Measurements from ENCODE around the gene PRR19.

The PRR19 gene

GRCh38 chr19:42292042-42292960, 9.6 kb upstream of the PRR19 start:
- H3K9ac ChIP-seq (ENCODE audit: low read depth, low read length) = no peak overlapping the region
- peaks cover 2% of the 10 kb centered on the region; the same call in 1 of the 2 replicates for H3K36me3 ChIP-seq (ENCODE audit: insufficient read depth, low read length)
- peaks cover 6% of the 10 kb centered on the region; the same call in 1 of the 2 replicates for H3K4me1 ChIP-seq (ENCODE audit: insufficient read depth, low read length)
- no peaks in the 10 kb centered on the region for H3K9me3 ChIP-seq (ENCODE audit: control insufficient read depth, insufficient read depth, low read length)

GRCh38 chr19:42292963-42293362, 9.0 kb upstream of the PRR19 start:
- Histone ChIP-seq H3K36me3 (ENCODE audit: insufficient read depth, low read length) (no peaks in the 10 kb centered on the region; the same call in 1 of the 2 replicates), H3K4me1 (ENCODE audit: insufficient read depth, low read length) (peaks cover 6% of the 10 kb centered on the region; the same call in 1 of the 2 replicates), H3K9ac (ENCODE audit: low read depth, low read length) (no peak overlapping the region), H3K9me3 (ENCODE audit: control insufficient read depth, insufficient read depth, low read length) (no peaks in the 10 kb centered on the region)

GRCh38 chr19:42293540-42293939, 8.4 kb upstream of the PRR19 start:
- no peaks in the 10 kb centered on the region for H3K9me3 ChIP-seq (ENCODE audit: control insufficient read depth, insufficient read depth, low read length)
- peaks cover 6% of the 10 kb centered on the region; the same call in 1 of the 2 replicates for H3K4me1 ChIP-seq (ENCODE audit: insufficient read depth, low read length)
- no peak overlapping the region for H3K9ac ChIP-seq (ENCODE audit: low read depth, low read length)
- no peaks in the 10 kb centered on the region; the same call in 1 of the 2 replicates for H3K36me3 ChIP-seq (ENCODE audit: insufficient read depth, low read length)

- H3K4me1 ChIP-seq (ENCODE audit: insufficient read depth, low read length) = peaks cover 6% of the 10 kb centered on the region; the same call in 1 of the 2 replicates
- H3K9ac ChIP-seq (ENCODE audit: low read depth, low read length) = no peak overlapping the region
- H3K9me3 ChIP-seq (ENCODE audit: control insufficient read depth, insufficient read depth, low read length) = no peaks in the 10 kb centered on the region
- no peaks in the 10 kb centered on the region; the same call in 1 of the 2 replicates for H3K36me3 ChIP-seq (ENCODE audit: insufficient read depth, low read length)
Measured at GRCh38 chr19:42293948-42294347, 8.0 kb upstream of the PRR19 start.

GRCh38 chr19:42294471-42295137, 7.3 kb upstream of the PRR19 start:
- Histone ChIP-seq H3K9ac (ENCODE audit: low read depth, low read length) (no peak overlapping the region), H3K9me3 (ENCODE audit: control insufficient read depth, insufficient read depth, low read length) (no peaks in the 10 kb centered on the region), H3K36me3 (ENCODE audit: insufficient read depth, low read length) (no peaks in the 10 kb centered on the region; the same call in 1 of the 2 replicates), H3K4me1 (ENCODE audit: insufficient read depth, low read length) (peaks cover 6% of the 10 kb centered on the region; the same call in 1 of the 2 replicates)

GRCh38 chr19:42295342-42295741, 6.6 kb upstream of the PRR19 start:
- H3K9ac ChIP-seq (ENCODE audit: low read depth, low read length) = no peak overlapping the region
- H3K4me1 ChIP-seq (ENCODE audit: insufficient read depth, low read length) = peaks cover 6% of the 10 kb centered on the region; the same call in 1 of the 2 replicates
- H3K36me3 ChIP-seq (ENCODE audit: insufficient read depth, low read length) = no peaks in the 10 kb centered on the region; the same call in 1 of the 2 replicates
- H3K9me3 ChIP-seq (ENCODE audit: control insufficient read depth, insufficient read depth, low read length) = no peaks in the 10 kb centered on the region

DNA sequence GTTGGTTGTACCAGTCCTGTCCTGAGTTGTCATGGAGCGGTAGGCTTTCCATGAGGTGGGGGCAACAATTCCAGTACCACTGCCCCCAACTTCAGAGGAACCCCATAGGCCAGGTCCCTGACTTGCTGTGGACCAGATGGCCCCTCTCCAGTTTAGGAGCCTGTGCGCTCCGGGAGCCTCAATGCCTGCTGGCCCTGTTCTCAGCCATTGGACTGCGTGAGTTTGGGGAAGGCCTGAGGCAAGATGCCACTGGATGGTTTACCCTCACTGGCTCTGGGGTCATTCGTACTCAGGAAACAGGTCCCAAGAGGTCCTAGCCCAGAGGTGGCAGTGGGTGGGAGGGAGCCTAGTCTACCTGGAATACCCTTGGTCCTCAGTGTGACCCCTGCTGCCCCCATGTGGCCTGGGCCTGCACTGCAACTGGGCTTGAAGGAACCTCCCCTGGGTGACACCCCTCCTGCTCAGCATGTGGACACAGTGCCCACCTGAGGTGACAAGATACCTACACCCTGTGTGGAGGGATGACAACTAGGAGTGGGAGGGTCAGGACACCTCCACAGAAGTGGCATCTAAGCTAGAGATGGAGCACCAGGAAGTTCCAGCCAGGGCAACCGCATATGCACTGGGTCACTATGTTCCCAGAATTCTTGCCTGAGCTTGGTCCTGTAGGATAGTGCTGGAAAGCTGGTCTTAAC, 6.0 kb upstream of the PRR19 start:
- Histone ChIP-seq H3K4me1 (ENCODE audit: insufficient read depth, low read length) (peaks cover 6% of the 10 kb centered on the region; the same call in 1 of the 2 replicates), H3K36me3 (ENCODE audit: insufficient read depth, low read length) (no peaks in the 10 kb centered on the region; the same call in 1 of the 2 replicates), H3K9me3 (ENCODE audit: control insufficient read depth, insufficient read depth, low read length) (no peaks in the 10 kb centered on the region), H3K9ac (ENCODE audit: low read depth, low read length) (no peak overlapping the region)

DNA sequence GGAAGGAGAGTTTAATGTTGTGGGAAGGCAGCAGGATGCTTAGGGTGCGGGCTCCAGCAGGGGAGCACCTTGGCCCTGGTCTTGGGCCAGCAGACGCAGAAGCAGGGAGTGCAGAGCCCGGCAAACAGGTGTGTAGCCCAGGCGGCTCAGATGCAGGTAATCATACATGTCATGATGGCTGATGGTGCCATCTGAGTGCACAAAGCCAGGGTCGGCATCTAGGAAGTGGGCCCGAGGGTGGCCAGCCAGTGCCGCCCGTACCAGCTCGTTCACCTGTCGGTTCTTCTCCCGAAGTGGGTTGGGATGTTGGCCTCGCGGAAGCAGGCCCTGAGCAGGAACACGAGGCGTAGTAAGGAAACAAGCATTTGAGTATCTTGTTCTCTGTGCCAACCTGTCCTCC, 4.9 kb upstream of the PRR19 start:
- Histone ChIP-seq H3K4me1 (ENCODE audit: insufficient read depth, low read length) (peaks cover 8% of the 10 kb centered on the region), H3K9me3 (ENCODE audit: control insufficient read depth, insufficient read depth, low read length) (no peaks in the 10 kb centered on the region), H3K36me3 (ENCODE audit: insufficient read depth, low read length) (no peaks in the 10 kb centered on the region; the same call in 1 of the 2 replicates), H3K9ac (ENCODE audit: low read depth, low read length) (no peak overlapping the region)

- H3K9me3 ChIP-seq (ENCODE audit: control insufficient read depth, insufficient read depth, low read length) = no peaks in the 10 kb centered on the region
- H3K9ac ChIP-seq (ENCODE audit: low read depth, low read length) = peak overlapping the region; percentile 37; the same call in 1 of the 2 replicates
- H3K36me3 ChIP-seq (ENCODE audit: insufficient read depth, low read length) = no peaks in the 10 kb centered on the region
- H3K4me1 ChIP-seq (ENCODE audit: insufficient read depth, low read length) = peaks cover 12% of the 10 kb centered on the region
Measured at GRCh38 chr19:42303101-42303464, 1.2 kb downstream of the PRR19 start.

- H3K9ac ChIP-seq (ENCODE audit: low read depth, low read length) = no peak overlapping the region
- no peaks in the 10 kb centered on the region for H3K36me3 ChIP-seq (ENCODE audit: insufficient read depth, low read length)
- H3K9me3 ChIP-seq (ENCODE audit: control insufficient read depth, insufficient read depth, low read length) = no peaks in the 10 kb centered on the region
- peaks cover 12% of the 10 kb centered on the region for H3K4me1 ChIP-seq (ENCODE audit: insufficient read depth, low read length)
Measured at GRCh38 chr19:42303876-42304275, 1.9 kb downstream of the PRR19 start.

GRCh38 chr19:42306646-42307045, 4.7 kb downstream of the PRR19 start:
- H3K9ac ChIP-seq (ENCODE audit: low read depth, low read length) = no peak overlapping the region; the same call in 1 of the 2 replicates
- no peaks in the 10 kb centered on the region for H3K9me3 ChIP-seq (ENCODE audit: control insufficient read depth, insufficient read depth, low read length)
- no peaks in the 10 kb centered on the region for H3K36me3 ChIP-seq (ENCODE audit: insufficient read depth, low read length)
- H3K4me1 ChIP-seq (ENCODE audit: insufficient read depth, low read length) = peaks cover 7% of the 10 kb centered on the region; the same call in 1 of the 2 replicates

DNA sequence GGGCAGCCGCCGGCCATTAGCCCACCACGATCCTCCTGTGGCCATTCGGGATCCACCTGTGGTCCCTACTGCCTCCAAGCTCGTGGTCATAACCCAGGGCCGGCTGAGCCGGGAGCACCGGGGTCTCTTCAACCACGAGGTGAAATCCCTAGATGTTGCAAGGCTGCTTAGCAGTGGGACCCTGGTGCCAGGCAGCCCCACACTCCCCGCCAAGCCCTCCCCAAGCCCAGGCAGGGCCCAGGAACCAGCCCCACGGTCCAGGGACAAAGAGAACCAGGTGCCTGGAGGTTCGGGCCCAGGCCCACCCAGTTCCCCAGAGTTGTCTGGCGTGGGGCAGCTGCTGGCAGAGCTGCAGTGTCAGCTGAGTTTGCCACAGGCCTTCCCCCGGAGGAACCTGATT, 7.8 kb downstream of the PRR19 start:
- Histone ChIP-seq H3K9ac (ENCODE audit: low read depth, low read length) (no peak overlapping the region), H3K4me1 (ENCODE audit: insufficient read depth, low read length) (no peaks in the 10 kb centered on the region), H3K36me3 (ENCODE audit: insufficient read depth, low read length) (no peaks in the 10 kb centered on the region), H3K9me3 (ENCODE audit: control insufficient read depth, insufficient read depth, low read length) (no peaks in the 10 kb centered on the region)

- Histone ChIP-seq H3K9ac (ENCODE audit: low read depth, low read length) (no peak overlapping the region), H3K9me3 (ENCODE audit: control insufficient read depth, insufficient read depth, low read length) (no peaks in the 10 kb centered on the region), H3K4me1 (ENCODE audit: insufficient read depth, low read length) (no peaks in the 10 kb centered on the region), H3K36me3 (ENCODE audit: insufficient read depth, low read length) (no peaks in the 10 kb centered on the region)
Measured at GRCh38 chr19:42311657-42312056, 9.7 kb downstream of the PRR19 start.

DNA sequence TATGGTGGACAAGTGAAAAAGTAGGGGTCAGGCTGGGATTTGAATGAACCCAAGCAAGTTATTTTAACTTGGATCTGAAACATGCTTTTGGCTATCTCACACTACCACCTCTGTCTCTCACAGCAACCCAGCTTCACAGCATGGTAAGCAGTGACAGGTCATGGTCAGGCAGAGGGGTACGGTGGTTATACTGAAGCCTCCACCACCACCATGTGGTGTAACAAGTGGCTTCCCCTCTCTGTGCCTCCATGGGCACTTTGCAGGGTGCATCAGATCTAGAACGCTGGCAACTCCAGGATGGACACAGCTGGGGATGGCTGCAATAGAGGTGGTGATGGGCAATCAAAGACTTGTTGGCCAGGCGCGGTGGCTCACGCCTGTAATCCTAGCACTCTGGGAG, 10.4 kb downstream of the PRR19 start:
- Histone ChIP-seq H3K9ac (ENCODE audit: low read depth, low read length) (no peak overlapping the region), H3K9me3 (ENCODE audit: control insufficient read depth, insufficient read depth, low read length) (no peaks in the 10 kb centered on the region), H3K36me3 (ENCODE audit: insufficient read depth, low read length) (no peaks in the 10 kb centered on the region), H3K4me1 (ENCODE audit: insufficient read depth, low read length) (no peaks in the 10 kb centered on the region)
